Stimulated activated naive CD8-positive, alpha-beta T cell treated with anti-CD3 and anti-CD28 coated beads, Interleukin-15, amount 100 ng/mL, for 72 hours (primary cell): ENCODE measurements around the gene ARHGEF3.
"Not testable (repeated sequence)": the region's sequence is repeated elsewhere in the genome, so short reads cannot be mapped to it uniquely, and the experiment has no call there.

Experiments
- ATAC-seq: fragments of 150-1000 bp; cut with Tn5 transposase; 2 replicates; pipeline ENCODE4 v1.10.0; 2021; ENCODE audit warnings: mild to moderate bottlenecking, moderate library complexity
- DNase-seq, 2 donors: peaks; one replicate each; pipeline ENCODE4 v3.0.0; 2021 to 2022
- H3K27ac Mint-ChIP-seq, 2 donors: one replicate each; pipeline ENCODE4 v1.8.0; 2022; ENCODE audit warnings: mild to moderate bottlenecking in 2 of 2, mixed read lengths in 2 of 2, moderate library complexity in 2 of 2
- H3K27me3 Mint-ChIP-seq: one replicate; pipeline ENCODE4 v1.8.0; 2022; ENCODE audit warnings: mixed read lengths
- H3K4me1 Mint-ChIP-seq: one replicate; pipeline ENCODE4 v1.8.0; 2022; ENCODE audit warnings: mild to moderate bottlenecking, mixed read lengths
- H3K4me3 Mint-ChIP-seq, 2 donors: one replicate each; pipeline ENCODE4 v1.8.0; 2022; ENCODE audit warnings: mild to moderate bottlenecking in 2 of 2, mixed read lengths in 2 of 2, moderate library complexity in 1 of 2
- H3K9me3 Mint-ChIP-seq, 2 donors: one replicate each; pipeline ENCODE4 v1.8.0; 2022; ENCODE audit warnings: mixed read lengths in 2 of 2

The ARHGEF3 gene

GRCh38 chr3:56772952-56773938 is 28.5 kb downstream of the ARHGEF3 start:
- Mint-ChIP-seq H3K4me3 (peak overlapping the region; percentile 10 to 25), H3K4me1 (peaks cover 85% of the 10 kb centered on the region), H3K27ac (peak overlapping the region in 1 of 2 donors; percentile 66), H3K27me3 (no peaks in the 10 kb centered on the region), H3K9me3 (no peaks in the 10 kb centered on the region)
- peak; percentile 62 for ATAC-seq
- DNase-seq = no peak

- H3K27ac Mint-ChIP-seq = peak overlapping the region in 1 of 2 donors; percentile 75
- H3K9me3 Mint-ChIP-seq = no peaks in the 10 kb centered on the region
- H3K27me3 Mint-ChIP-seq = no peaks in the 10 kb centered on the region
- DNase-seq (no peak), ATAC-seq (no peak)
- H3K4me3 Mint-ChIP-seq = no peak overlapping the region
- H3K4me1 Mint-ChIP-seq = peaks cover 75% of the 10 kb centered on the region
Observed at GRCh38 chr3:56771376-56771775, 30.4 kb downstream of the ARHGEF3 start.

- ATAC-seq (no peak), DNase-seq (no peak)
- Mint-ChIP-seq H3K9me3 (no peaks in the 10 kb centered on the region), H3K27me3 (no peaks in the 10 kb centered on the region), H3K4me3 (no peak overlapping the region), H3K27ac (peak overlapping the region in 1 of 2 donors; percentile 51), H3K4me1 (peaks cover 77% of the 10 kb centered on the region)
Observed at GRCh38 chr3:56769116-56769707, 32.5 kb downstream of the ARHGEF3 start.

- Mint-ChIP-seq H3K9me3 (no peaks in the 10 kb centered on the region), H3K4me3 (peak overlapping the region in 1 of 2 donors; percentile 11), H3K4me1 (peaks cover 88% of the 10 kb centered on the region), H3K27me3 (no peaks in the 10 kb centered on the region), H3K27ac (peak overlapping the region; percentile 68 to 88)
- DNase-seq (no peak), ATAC-seq (no peak)
Observed at GRCh38 chr3:56764904-56765547, 36.7 kb downstream of the ARHGEF3 start.

GRCh38 chr3:56764184-56764583 is 37.6 kb downstream of the ARHGEF3 start:
- ATAC-seq (no peak), DNase-seq (no peak)
- Mint-ChIP-seq H3K9me3 (no peaks in the 10 kb centered on the region), H3K27me3 (no peaks in the 10 kb centered on the region), H3K4me3 (peak overlapping the region; percentile 26 to 45), H3K4me1 (peaks cover 88% of the 10 kb centered on the region), H3K27ac (no peak overlapping the region)

GRCh38 chr3:56763233-56763632 is 38.5 kb downstream of the ARHGEF3 start:
- Mint-ChIP-seq H3K4me3 (peak overlapping the region in 1 of 2 donors; percentile 18), H3K4me1 (peaks cover 88% of the 10 kb centered on the region), H3K27me3 (no peaks in the 10 kb centered on the region), H3K9me3 (no peaks in the 10 kb centered on the region), H3K27ac (no peak overlapping the region)
- ATAC-seq (no peak), DNase-seq (no peak)

- no peaks in the 10 kb centered on the region for H3K27me3 Mint-ChIP-seq
- H3K9me3 Mint-ChIP-seq = no peaks in the 10 kb centered on the region
- DNase-seq = no peak
- H3K27ac Mint-ChIP-seq = peak overlapping the region; percentile 41 to 84
- peaks cover 88% of the 10 kb centered on the region for H3K4me1 Mint-ChIP-seq
- peak; percentile 46 for ATAC-seq
- peak overlapping the region in 1 of 2 donors; percentile 52 for H3K4me3 Mint-ChIP-seq
Observed at GRCh38 chr3:56762718-56763117, 39.0 kb downstream of the ARHGEF3 start.

GRCh38 chr3:56761887-56762651 is 39.7 kb downstream of the ARHGEF3 start:
- ATAC-seq (no peak), DNase-seq (no peak)
- peaks cover 93% of the 10 kb centered on the region for H3K4me1 Mint-ChIP-seq
- H3K27ac Mint-ChIP-seq = peak overlapping the region; percentile 41 to 77
- H3K9me3 Mint-ChIP-seq = no peaks in the 10 kb centered on the region
- H3K4me3 Mint-ChIP-seq = no peak overlapping the region
- H3K27me3 Mint-ChIP-seq = no peaks in the 10 kb centered on the region

GRCh38 chr3:56761023-56761422 is 40.7 kb downstream of the ARHGEF3 start:
- no peak overlapping the region for H3K4me3 Mint-ChIP-seq
- no peak for DNase-seq

GRCh38 chr3:56759532-56759931 is 42.2 kb downstream of the ARHGEF3 start:
- H3K27ac Mint-ChIP-seq = peak overlapping the region in 1 of 2 donors; percentile 91
- peak overlapping the region; percentile 75 to 81 for H3K4me3 Mint-ChIP-seq
- H3K27me3 Mint-ChIP-seq = no peaks in the 10 kb centered on the region
- DNase-seq (no peak), ATAC-seq (no peak)
- no peaks in the 10 kb centered on the region for H3K9me3 Mint-ChIP-seq
- peaks cover 93% of the 10 kb centered on the region for H3K4me1 Mint-ChIP-seq

More at GRCh38 chr3:56761023-56761422, 40.7 kb downstream of the ARHGEF3 start:
- Mint-ChIP-seq H3K27ac (peak overlapping the region in 1 of 2 donors; percentile 53), H3K27me3 (no peaks in the 10 kb centered on the region), H3K4me1 (peaks cover 93% of the 10 kb centered on the region), H3K9me3 (no peaks in the 10 kb centered on the region)
- ATAC-seq = no peak

GRCh38 chr3:56758539-56758981 is 43.2 kb downstream of the ARHGEF3 start:
- DNase-seq (peak; percentile 48 to 61), ATAC-seq (peak; percentile 90)
- Mint-ChIP-seq H3K4me1 (peaks cover 94% of the 10 kb centered on the region), H3K4me3 (peak overlapping the region; percentile 75 to 81), H3K27me3 (no peaks in the 10 kb centered on the region), H3K9me3 (no peaks in the 10 kb centered on the region), H3K27ac (peak overlapping the region; percentile 91 to 94)

- not testable (repeated sequence) for H3K27me3 Mint-ChIP-seq, DNase-seq, H3K9me3 Mint-ChIP-seq, H3K27ac Mint-ChIP-seq, H3K4me3 Mint-ChIP-seq, ATAC-seq
- H3K4me1 Mint-ChIP-seq = peaks cover 94% of the 10 kb centered on the region
Observed at GRCh38 chr3:56758042-56758441, 43.7 kb downstream of the ARHGEF3 start.

- H3K9me3 Mint-ChIP-seq = no peaks in the 10 kb centered on the region
- DNase-seq = peak; percentile 19 to 26
- H3K27me3 Mint-ChIP-seq = no peaks in the 10 kb centered on the region
- peak overlapping the region; percentile 89 to 94 for H3K27ac Mint-ChIP-seq
- peak overlapping the region; percentile 87 for H3K4me3 Mint-ChIP-seq
- peak; percentile 27 for ATAC-seq
- peaks cover 89% of the 10 kb centered on the region for H3K4me1 Mint-ChIP-seq
Observed at GRCh38 chr3:56754741-56755417, 46.9 kb downstream of the ARHGEF3 start.

- ATAC-seq = peak; percentile 100
- no peaks in the 10 kb centered on the region for H3K9me3 Mint-ChIP-seq
- no peaks in the 10 kb centered on the region for H3K27me3 Mint-ChIP-seq
- peak overlapping the region; percentile 67 to 87 for H3K4me3 Mint-ChIP-seq
- peak; percentile 64 to 72 for DNase-seq
- peaks cover 83% of the 10 kb centered on the region for H3K4me1 Mint-ChIP-seq
- peak overlapping the region; percentile 59 for H3K27ac Mint-ChIP-seq
Observed at GRCh38 chr3:56753206-56753820, 48.4 kb downstream of the ARHGEF3 start.
